ENCODE measurements around the gene MAP3K21.

The MAP3K21 gene

GRCh38 chr1:233390842-233391737 is 63.6 kb downstream of the MAP3K21 start:
- no peak for DNase-seq

- DNase-seq, result no peak
Measured at GRCh38 chr1:233393084-233393840, 65.7 kb downstream of the MAP3K21 start.

GRCh38 chr1:233393926-233394680 is 66.6 kb downstream of the MAP3K21 start:
- DNase-seq, result no peak

- DNase-seq, result peak in 2 of 5 donors; percentile 9 to 61
Measured at GRCh38 chr1:233394860-233395717, 67.6 kb downstream of the MAP3K21 start.

- no peak for DNase-seq
Measured at GRCh38 chr1:233395863-233396646, 68.5 kb downstream of the MAP3K21 start.

GRCh38 chr1:233406339-233406960 is 78.9 kb downstream of the MAP3K21 start:
- peak in 1 of 5 donors; percentile 37 for DNase-seq

- peak in 1 of 5 donors; percentile 79 for DNase-seq
Measured at GRCh38 chr1:233406994-233407631, 79.6 kb downstream of the MAP3K21 start.

GRCh38 chr1:233409540-233409939 is 82.0 kb downstream of the MAP3K21 start:
- DNase-seq, result no peak

GRCh38 chr1:233410906-233411305 is 83.4 kb downstream of the MAP3K21 start:
- DNase-seq, result no peak

GRCh38 chr1:233412812-233413211 is 85.3 kb downstream of the MAP3K21 start:
- no peak for DNase-seq

- no peak for DNase-seq
Measured at GRCh38 chr1:233421293-233421692, 93.8 kb downstream of the MAP3K21 start.

- no peak for DNase-seq
Measured at GRCh38 chr1:233424779-233425178, 97.3 kb downstream of the MAP3K21 start.

GRCh38 chr1:233427907-233428306 is 100.4 kb downstream of the MAP3K21 start:
- DNase-seq, result no peak

- DNase-seq, result no peak
Measured at GRCh38 chr1:233431753-233432403, 104.4 kb downstream of the MAP3K21 start.

GRCh38 chr1:233432916-233433315 is 105.4 kb downstream of the MAP3K21 start:
- no peak for DNase-seq

GRCh38 chr1:233433436-233434210 is 106.1 kb downstream of the MAP3K21 start:
- DNase-seq, result no peak

All from T-helper 1 cell (primary cell).